GM21723 (cell line): Measurements from ENCODE around the gene FBH1.
A peak's percentile ranks its signal among the peaks of the same experiment; 100 is the strongest.

ENCODE experiments used
- ATAC-seq: cut with Tn5 transposase; IDR thresholded peaks from one replicate; pipeline ENCODE4 v1.9.1; 2021; ENCODE audit warnings: mild to moderate bottlenecking, moderate library complexity; ENCODE audit not compliant: unreplicated experiment

The FBH1 gene

GRCh38 chr10:5975641-5976473 lies 85.8 kb downstream of the FBH1 start:
- ATAC-seq, result peak; percentile 56

DNA sequence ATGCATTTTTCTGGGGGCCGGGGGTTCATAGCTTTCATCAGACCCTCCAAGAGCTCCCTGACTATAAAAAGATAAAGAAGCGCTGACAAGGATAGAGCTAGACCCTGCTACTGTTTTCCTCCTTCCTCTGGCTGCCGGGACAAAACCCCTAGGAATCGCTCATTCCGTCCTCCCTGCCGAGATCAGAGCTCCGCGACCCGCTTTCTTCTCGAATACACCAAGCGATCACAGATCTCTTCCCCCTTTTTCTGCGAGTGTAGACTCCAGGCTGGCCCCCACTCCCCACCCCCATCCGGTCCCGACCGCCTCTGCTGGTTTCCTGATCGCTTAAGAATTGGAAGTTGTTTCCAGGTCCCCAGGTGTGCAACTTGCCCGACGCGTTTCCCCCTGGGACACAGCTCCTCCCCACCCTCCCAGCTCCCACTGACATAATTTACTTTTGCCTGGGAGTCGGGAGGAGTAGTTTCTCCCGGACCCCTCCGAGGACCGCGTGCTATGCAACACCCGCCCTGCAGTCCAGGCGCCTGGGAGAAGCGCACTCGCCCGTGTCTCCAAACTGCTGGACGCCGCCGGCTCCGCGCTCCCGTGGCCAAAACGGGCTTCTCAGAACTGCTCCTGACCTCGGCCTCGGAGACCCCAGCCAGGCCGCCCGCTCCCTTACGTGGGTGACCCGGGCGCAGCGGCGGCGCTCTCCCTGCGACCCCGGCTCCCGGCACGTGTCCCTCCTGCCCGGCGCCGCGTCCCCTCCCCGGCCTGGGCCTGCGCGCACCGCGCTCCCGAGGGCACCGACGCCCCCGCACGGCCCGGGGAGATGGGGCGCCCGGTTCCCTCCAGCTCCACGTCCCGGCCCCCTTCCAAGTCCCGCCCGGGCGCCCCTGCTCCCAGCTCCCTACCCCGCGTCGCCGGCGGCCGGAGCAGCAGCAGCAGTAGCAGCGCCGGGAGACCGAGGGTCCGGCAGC lies 86.7 kb downstream of the FBH1 start:
- ATAC-seq, result peak; percentile 18

DNA sequence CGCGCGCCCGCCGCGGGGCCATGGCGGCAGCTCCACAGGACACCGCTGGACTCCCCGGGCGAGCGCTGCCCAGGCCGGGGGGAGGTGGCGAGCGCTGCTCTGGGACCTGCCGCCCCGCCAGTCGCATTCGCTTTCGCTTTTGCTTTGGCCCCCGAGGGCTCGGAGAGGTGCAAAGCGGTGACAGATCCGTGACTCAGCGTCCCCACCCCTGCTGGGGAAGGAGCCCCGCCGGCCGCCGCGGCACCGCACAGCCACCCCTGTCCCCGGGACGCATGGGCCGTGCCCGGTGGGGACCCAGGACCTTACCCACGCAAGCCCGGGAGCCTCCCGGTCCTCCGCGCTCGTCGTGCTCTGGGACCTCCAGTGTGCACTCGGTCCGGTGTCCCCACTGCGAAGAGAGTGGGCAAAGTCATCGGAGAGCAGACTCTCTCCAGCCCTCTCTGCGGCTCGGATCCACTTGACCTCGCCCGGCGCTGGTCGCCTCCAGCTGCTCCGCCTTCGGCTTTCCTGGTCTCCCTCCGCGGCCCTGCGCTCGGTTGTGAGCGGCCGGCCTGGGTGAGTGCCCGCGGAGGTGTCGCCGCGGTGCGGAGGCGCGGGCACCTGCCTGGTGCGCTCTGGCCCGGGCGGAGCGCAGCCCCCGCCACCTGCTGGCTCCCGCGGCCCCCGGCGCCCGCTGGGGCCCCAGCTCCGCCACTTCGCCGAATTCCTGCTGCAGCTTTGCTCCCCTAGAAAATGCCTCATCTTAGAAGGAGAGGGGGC lies 87.6 kb downstream of the FBH1 start, which contains the start of gene IL15RA:
TSS of gene IL15RA (minus strand) at position 73 of the 759 bp plus-strand sequence. CDS start at position 22, 51 bp downstream.
- peak; percentile 66 for ATAC-seq

GRCh38 chr10:5978230-5978489 lies 88.1 kb downstream of the FBH1 start:
- no peak for ATAC-seq

DNA sequence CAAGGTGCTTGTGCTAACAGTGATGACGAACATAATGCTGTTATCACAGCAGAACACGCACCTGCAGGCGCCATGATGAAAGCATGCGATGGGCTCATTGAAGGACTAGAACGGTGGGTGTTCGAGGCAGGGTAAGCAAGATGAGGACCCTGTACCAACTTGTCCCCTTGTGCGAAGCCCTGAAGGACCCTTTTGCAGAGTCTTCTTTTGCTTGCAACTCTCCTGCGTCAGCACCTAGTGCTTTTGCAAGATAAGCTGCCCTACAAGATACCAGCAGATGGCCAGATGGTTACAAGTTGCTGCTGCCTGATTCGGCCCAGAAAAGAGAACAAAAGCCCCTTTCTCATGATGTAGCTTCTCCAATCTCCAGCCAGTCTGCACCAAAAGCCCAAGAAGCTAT lies 91.5 kb downstream of the FBH1 start:
- ATAC-seq, result no peak

DNA sequence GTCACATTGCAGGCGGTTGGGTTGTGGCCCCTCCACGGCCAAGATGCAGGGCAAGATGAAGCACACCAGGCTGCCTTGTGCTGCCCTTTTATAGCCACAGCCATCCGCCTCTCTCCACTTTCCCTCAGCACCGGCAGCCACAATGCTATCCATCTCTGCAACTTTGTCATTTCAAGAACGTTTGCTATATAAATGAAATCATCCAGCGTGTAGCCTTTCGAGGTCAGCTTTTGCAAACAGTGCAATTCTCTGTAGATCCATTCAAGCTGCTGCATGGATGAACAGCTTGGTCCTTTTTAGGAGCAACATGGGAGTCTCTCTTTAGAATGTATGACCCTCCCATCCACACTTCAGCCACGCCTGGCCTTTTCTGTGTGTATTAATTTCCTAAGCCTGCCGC lies 93.7 kb downstream of the FBH1 start:
- no peak for ATAC-seq

GRCh38 chr10:5985029-5985428 lies 95.0 kb downstream of the FBH1 start:
- ATAC-seq, result no peak
